Right atrium auricular region (tissue), 2 donors: ENCODE measurements around the gene CEP78. TPM values are rescaled to one million over a fixed set of nuclear protein-coding genes. Genes with fewer than 3 reads are reported as not detected.

Source experiments
- DNase-seq: peaks from one replicate; pipeline ENCODE4 v3.0.0-alpha.2; 2019; ENCODE audit warnings: low spot score
- H3K27ac ChIP-seq, 2 donors: fragments of 200-600 bp; sonication (generic); 1 replicate in 1 of 2; 2 replicates in 1 of 2; pipeline ENCODE4 v1.5.1; 2016 to 2019
- H3K27me3 ChIP-seq, 2 donors: fragments of 200-600 bp; sonication (generic); one replicate each; pipeline versions ENCODE4 v1.5.1 to v1.6.0; 2017 to 2019
- H3K36me3 ChIP-seq: fragments of 200-600 bp; sonication (generic); one replicate; pipeline ENCODE4 v1.5.1; 2016
- H3K4me1 ChIP-seq, 2 donors: fragments of 200-600 bp; sonication (generic); one replicate each; pipeline versions ENCODE4 v1.5.1 to v1.6.0; 2017 to 2019
- H3K4me3 ChIP-seq, 2 donors: fragments of 200-600 bp; sonication (generic); 1 replicate in 1 of 2; 2 replicates in 1 of 2; pipeline ENCODE4 v1.5.1; 2017 to 2019; ENCODE audit warnings: mild to moderate bottlenecking in 1 of 2, moderate library complexity in 1 of 2
- H3K9me3 ChIP-seq, 2 donors: fragments of 200-600 bp; sonication (generic); one replicate each; pipeline ENCODE4 v1.5.1; 2019
- total RNA-seq, 2 donors: library from RNA; depleted of rRNA; stranded (reverse); fragments of >200 nt; gene quantifications; one replicate each; pipeline ENCODE4 v1.1.0, GENCODE V29; 2016
- TF ChIP-seq, protein P1 (sequence below), 2 donors: fragments of 200-600 bp; sonication (generic); IDR thresholded peaks; one replicate each; pipeline ENCODE4 v1.5.1; 2019; ENCODE audit warnings: antibody characterized with exemption in 2 of 2

Gene CEP78
- total RNA-seq, 2 donors from 2014 or later = 2.4 to 4.2 TPM

DNA sequence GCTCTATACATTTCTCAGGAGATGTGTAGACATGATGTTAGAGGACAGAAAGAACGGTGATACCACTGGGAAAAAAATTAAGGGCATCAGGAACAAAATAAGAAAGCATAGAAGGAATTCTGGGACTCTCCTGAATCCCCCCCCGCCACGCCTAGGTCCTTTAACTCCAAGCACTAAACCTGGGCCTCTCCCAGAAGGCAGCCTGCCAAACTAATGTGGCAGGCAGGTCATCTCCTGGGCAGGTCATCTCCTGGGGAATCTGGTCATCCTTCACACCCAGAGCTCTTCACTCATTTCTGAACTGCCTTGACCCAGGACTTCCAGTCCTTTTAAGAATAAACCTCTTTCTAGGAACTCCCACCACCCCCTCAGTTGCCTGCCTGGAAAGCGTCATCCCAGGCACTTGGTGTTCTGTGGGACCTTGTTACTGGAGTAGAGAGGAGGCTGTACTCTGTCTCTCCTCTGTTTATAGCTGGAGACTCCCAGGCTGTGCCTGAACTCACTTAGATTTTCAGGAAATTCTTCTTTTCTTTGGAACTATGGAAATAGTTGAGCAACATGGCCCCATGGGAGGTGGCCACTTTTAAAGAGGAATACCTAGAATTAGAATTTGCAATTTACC, 85.1 kb downstream of the CEP78 start:
- Histone ChIP-seq H3K9me3 (no peaks in the 10 kb centered on the region), H3K27ac (no peak overlapping the region), H3K4me1 (no peaks in the 10 kb centered on the region), H3K4me3 (no peak overlapping the region), H3K36me3 (no peaks in the 10 kb centered on the region), H3K27me3 (no peaks in the 10 kb centered on the region)
- TF ChIP-seq, protein P1, sequence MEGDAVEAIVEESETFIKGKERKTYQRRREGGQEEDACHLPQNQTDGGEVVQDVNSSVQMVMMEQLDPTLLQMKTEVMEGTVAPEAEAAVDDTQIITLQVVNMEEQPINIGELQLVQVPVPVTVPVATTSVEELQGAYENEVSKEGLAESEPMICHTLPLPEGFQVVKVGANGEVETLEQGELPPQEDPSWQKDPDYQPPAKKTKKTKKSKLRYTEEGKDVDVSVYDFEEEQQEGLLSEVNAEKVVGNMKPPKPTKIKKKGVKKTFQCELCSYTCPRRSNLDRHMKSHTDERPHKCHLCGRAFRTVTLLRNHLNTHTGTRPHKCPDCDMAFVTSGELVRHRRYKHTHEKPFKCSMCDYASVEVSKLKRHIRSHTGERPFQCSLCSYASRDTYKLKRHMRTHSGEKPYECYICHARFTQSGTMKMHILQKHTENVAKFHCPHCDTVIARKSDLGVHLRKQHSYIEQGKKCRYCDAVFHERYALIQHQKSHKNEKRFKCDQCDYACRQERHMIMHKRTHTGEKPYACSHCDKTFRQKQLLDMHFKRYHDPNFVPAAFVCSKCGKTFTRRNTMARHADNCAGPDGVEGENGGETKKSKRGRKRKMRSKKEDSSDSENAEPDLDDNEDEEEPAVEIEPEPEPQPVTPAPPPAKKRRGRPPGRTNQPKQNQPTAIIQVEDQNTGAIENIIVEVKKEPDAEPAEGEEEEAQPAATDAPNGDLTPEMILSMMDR (IDR thresholded peaks at IDR 0.05) = no peak
- peak; percentile 51 for DNase-seq

DNA sequence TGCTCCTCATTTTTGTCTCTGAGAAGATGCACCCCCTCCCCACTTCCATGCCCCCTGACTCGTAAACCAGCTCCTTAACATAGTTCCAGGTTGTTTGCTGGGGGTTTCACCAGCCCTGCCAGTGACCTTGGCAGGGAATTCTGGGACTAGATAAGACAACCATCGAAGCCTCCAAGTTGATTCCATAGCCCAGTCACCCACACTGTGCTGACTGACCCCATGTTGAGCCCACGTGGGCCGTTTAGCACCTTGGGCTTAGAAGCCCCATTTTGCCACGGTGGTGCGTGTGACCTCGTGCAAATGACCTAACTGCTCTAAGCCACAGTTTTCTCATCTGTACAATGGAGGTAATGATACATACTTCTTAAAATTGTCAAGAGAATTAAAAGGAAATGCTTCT, 85.6 kb downstream of the CEP78 start:
- Histone ChIP-seq H3K9me3 (no peaks in the 10 kb centered on the region), H3K4me3 (no peak overlapping the region), H3K4me1 (no peaks in the 10 kb centered on the region), H3K36me3 (no peaks in the 10 kb centered on the region), H3K27ac (no peak overlapping the region), H3K27me3 (no peaks in the 10 kb centered on the region)
- DNase-seq = peak; percentile 30
- TF ChIP-seq, protein P1 (IDR thresholded peaks at IDR 0.05) = no peak

DNA sequence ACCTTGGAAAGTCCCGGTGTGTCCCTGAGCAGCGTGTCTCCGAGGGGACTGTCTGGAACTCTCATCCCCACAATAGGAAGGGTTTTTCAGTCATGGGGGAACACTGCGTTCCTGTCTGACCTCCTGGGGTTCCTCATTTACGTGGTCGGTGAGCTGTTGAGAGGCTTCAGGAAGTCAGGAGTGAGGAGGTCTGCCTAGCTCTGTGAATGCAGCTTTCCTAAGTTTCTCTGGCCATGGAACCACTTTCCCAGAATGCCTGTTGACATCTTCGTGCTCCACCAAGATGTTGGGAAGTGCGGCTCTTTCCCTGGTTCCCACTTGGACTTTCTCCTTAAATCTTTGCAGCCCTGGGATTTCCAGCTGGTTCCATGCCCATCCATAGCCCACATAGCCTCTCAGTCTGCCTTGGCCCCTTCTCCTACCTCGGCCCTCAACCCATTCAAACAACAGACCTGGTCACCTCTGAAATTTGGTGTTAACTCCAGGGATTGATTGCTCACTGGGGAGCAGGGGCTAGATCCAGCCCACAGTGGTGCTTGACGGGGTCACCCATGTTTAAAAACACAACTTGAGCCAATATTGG, 88.3 kb downstream of the CEP78 start:
- peak; percentile 32 for DNase-seq
- Histone ChIP-seq H3K27me3 (no peaks in the 10 kb centered on the region), H3K27ac (no peak overlapping the region), H3K4me3 (no peak overlapping the region), H3K9me3 (no peaks in the 10 kb centered on the region), H3K36me3 (no peaks in the 10 kb centered on the region), H3K4me1 (no peaks in the 10 kb centered on the region)
- TF ChIP-seq, protein P1 (IDR thresholded peaks at IDR 0.05) = no peak

DNA sequence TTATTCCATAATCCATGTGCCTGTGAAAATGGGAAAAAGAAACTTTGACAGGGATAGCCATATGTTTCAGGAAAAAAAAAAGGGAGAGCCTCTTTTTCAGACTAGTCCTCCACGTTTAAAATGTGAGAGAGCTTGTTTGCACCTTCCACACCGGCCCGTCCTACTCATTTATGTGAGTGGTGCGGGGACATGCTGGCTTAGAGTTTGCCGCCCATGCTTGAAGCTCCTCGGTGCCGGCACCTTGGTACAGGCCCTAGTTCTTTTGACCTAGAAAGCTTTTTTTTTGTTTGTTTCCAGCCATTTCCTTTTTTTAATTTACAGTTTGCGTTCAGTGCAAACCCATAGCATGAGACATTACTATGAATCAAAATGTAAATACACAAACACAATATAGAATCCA, 88.8 kb downstream of the CEP78 start:
- H3K9me3 ChIP-seq = no peaks in the 10 kb centered on the region
- no peaks in the 10 kb centered on the region for H3K27me3 ChIP-seq
- TF ChIP-seq, protein P1 (IDR thresholded peaks at IDR 0.05) = no peak
- H3K4me1 ChIP-seq = no peaks in the 10 kb centered on the region
- no peak overlapping the region for H3K27ac ChIP-seq
- H3K4me3 ChIP-seq = no peak overlapping the region
- H3K36me3 ChIP-seq = no peaks in the 10 kb centered on the region
- DNase-seq = no peak

GRCh38 chr9:78325343-78325742, 89.5 kb downstream of the CEP78 start:
- no peak overlapping the region for H3K4me3 ChIP-seq
- TF ChIP-seq, protein P1 (IDR thresholded peaks at IDR 0.05) = no peak
- no peaks in the 10 kb centered on the region for H3K36me3 ChIP-seq
- no peak for DNase-seq
- no peaks in the 10 kb centered on the region for H3K4me1 ChIP-seq
- no peaks in the 10 kb centered on the region for H3K9me3 ChIP-seq
- no peak overlapping the region for H3K27ac ChIP-seq
- no peaks in the 10 kb centered on the region for H3K27me3 ChIP-seq
